Upper lobe of left lung (tissue), 4 donors: Measurements from ENCODE around the gene CLEC20A.

Experiments
- CTCF ChIP-seq, 6 experiments: fragments of 450-650 bp in 4 of 6; fragments of 200-600 bp in 2 of 6; sonication (generic) in 2 of 6; IDR thresholded peaks; one replicate each; pipeline ENCODE4 v1.5.1; 2016 to 2019; ENCODE audit warnings: antibody characterized with exemption in 6 of 6
- EP300 ChIP-seq, 4 donors: sonication (generic); formaldehyde crosslinking; IDR thresholded peaks; one replicate each; pipeline ENCODE4 v1.5.1; 2017; ENCODE audit warnings: antibody characterized with exemption in 4 of 4, control low read depth in 2 of 4
- POLR2A ChIP-seq, 4 donors: fragments of 450-650 bp; IDR thresholded peaks; one replicate each; pipeline ENCODE4 v1.5.1; 2016 to 2017; ENCODE audit warnings: antibody characterized with exemption in 4 of 4, mild to moderate bottlenecking in 2 of 4
- POLR2AphosphoS5 ChIP-seq, 2 donors: sonication (generic); formaldehyde crosslinking; IDR thresholded peaks; one replicate each; pipeline ENCODE4 v1.5.1; 2017; ENCODE audit warnings: antibody characterized with exemption in 2 of 2

DNA sequence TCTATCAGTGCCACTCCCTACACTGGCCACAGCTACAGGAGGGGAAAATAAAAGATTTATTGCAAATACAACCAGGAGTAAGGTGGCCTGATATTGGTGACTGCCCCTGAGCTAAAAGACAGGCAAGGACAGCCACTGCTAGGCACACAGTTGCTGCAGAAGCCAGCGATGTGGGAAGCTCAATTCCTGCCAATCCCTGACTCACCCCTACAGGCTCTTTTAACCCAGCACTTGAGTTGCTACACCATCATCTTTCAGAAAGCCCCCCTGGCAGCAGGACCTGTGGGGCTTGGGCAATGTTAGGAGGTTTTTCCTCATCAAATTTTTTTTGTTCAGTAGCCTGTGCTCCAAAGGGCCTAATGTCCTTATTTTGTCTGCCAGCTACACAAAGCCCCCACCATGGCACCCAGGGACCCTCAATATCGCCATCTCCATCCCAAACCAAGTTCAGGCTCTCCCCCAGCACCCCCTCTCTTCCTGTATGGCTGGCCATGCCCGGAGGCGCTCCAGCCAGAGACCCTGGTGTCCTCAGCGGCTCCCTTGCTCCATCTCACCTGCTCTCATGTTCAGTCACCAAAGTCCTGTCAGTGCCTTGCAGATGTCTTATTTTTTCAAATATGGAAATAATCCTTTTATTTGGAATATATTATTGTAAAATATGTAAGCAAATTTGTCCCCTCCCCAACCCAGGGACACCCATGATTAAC lies 13.4 kb downstream of the CLEC20A start:
- TF ChIP-seq CTCF (IDR thresholded peaks at IDR 0.05) = no peak
- no peak for TF ChIP-seq POLR2AphosphoS5 (IDR thresholded peaks at IDR 0.05)
- no peak for TF ChIP-seq POLR2A (IDR thresholded peaks at IDR 0.05)
- no peak for TF ChIP-seq EP300 (IDR thresholded peaks at IDR 0.05)
